SIG-M5 (cell line): ENCODE results near the gene NSMCE1.

Source experiments
- DNase-seq: peaks from one replicate; lab custom pipeline; 2025; lab: John Stamatoyannopoulos, UW

Gene NSMCE1

DNA sequence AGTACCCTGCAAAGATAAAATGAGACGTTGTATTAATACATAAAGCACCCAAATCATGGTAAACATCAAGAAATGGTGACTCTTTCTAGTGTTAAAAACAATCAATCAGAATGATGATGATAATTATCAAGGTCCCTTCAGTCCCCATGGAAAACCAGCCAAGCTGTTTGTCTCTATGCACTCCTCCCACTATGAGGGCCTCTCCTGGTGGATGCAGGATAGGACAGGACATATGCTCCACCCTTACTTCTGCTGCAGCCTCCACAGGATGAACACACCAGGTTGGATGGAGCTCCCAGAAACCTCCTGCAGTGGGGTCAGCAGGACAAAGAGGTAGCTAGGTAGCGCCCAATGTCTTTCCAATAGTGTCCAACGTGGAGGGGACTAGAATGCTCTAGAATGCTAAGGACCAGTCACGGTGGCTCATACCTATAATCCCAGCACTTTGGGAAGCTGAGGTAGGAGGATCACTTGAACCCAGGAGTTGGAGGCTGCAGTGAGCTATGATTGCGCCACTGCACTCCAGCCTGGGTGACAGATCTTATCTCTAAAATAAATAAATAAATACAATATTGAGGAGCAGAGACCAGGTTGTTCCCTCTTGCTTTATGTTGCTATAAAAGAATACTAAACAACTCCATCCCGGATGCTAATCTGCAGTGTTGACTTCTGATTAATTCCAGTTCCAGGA lies 75.1 kb downstream of the NSMCE1 start:
- DNase-seq, result no peak

- DNase-seq, result no peak
These were observed 77.1 kb downstream of the NSMCE1 start for GRCh38 chr16:27191352-27191924.

DNA sequence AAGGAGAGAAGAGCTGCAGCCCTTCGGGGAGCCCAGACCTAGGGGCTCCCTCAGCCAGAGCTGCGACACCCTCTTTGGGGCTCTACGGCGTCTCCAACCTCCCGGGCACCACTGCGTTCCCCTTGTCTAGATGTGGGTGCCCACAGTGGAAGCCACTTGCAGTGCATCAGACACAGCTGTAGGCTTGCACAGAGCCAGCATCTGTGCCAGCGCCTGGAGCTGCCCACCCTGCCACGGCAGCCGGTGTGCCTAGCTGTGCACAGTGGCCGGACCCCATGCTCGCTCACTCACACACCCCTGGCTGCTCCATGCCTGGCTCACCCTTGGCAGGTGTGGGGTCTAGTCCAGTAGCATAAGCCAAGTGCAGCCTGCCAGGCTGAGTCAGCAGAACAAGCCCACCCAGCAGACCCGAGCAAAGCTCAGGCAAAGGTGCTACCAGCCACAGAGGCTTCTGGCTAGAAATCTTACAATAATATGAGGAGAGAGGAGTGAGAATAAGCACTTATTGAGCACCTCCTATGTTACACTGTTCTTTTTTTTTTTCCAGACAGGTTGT lies 78.2 kb downstream of the NSMCE1 start:
- no peak for DNase-seq

DNA sequence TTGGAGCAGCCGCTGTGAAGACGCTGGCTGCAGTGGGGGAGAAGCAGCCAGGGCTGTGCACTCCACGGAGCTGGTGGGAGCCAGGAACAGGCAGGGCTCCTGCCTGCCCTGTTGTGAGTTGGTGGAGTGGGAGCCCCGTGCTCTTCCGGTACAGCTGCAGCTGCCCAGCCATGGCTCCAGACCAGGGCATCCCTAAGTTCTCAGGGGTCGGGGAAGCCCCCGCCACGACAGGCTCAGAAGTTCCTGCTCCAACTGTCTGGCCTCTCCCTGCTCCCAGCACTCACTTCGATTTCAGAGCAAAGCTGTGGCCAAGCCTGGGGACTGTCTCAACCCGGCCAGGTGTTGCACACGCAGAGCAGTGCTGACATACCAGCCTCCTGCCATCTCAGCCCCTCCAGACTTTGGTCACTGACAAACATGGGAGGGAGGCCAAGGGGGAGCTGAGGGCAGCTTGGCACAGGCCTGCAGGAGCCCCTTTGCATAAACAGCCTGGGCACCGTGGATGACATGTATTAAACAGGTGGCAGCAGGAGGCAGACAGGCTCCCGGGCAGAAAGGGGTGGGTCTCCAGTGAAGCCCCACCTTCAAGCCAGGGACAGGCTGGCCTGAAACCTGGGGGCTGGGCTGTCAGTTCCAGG lies 79.1 kb downstream of the NSMCE1 start:
- DNase-seq, result no peak

DNA sequence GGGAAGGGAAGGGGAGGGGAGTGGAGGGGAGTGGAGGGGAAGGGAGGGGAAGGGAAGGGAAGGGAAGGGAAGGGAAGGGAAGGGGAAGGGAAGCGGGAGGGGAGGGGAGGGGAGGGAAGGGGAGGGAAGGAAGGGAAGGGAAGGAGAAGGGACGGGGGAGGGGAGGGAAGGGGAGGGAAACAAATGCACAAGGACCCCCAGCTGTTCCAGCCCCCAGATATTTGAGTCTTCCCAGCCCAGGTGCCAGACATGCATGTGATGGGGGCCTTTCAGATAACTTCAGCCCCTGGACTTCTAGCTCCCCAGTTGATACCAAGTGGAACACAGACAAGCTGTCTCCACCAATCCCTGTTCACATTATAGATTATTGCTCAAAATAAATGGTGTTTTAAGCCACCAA lies 79.9 kb downstream of the NSMCE1 start:
- no peak for DNase-seq

DNA sequence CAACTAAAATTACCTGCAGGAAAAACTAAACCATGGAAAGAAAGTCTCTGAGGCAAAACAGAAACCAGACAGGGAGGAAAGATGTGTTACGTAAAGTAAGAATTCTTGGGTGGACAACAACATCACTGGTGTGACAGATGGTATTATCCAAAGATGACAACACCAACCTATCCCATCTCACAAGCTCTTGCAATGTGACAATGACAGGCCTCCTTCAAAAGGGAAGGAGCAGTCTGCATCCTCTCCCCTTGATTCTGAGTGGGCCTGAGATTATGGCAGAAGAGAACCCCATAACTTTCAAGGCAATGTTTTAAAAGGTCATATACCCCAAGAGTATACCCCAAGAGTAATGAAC lies 82.8 kb downstream of the NSMCE1 start:
- no peak for DNase-seq

DNA sequence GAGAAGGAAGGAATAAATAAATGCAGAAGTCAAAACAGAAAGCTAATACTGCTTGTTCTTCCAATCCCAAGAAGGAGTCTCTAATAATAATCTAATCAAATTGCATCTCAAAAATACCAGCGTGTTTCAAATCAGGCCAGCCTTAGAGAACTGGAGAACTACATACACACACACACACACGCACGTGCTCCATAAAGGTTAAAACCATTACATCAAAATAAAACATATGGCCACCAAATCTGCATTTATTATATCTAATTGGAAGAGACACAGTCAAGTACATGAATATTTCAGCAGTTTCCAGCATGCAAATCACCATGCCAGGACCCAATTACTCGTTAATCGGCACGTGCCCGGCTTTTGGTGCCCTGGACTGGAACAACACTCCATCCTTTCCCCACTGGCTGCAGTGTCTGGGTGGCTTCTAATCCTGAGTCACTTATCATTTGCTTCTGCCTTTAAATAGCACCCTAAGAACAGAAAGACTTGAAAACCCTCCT lies 85.6 kb downstream of the NSMCE1 start:
- no peak for DNase-seq

GRCh38 chr16:27181019-27181790 lies 87.4 kb downstream of the NSMCE1 start:
- no peak for DNase-seq

DNA sequence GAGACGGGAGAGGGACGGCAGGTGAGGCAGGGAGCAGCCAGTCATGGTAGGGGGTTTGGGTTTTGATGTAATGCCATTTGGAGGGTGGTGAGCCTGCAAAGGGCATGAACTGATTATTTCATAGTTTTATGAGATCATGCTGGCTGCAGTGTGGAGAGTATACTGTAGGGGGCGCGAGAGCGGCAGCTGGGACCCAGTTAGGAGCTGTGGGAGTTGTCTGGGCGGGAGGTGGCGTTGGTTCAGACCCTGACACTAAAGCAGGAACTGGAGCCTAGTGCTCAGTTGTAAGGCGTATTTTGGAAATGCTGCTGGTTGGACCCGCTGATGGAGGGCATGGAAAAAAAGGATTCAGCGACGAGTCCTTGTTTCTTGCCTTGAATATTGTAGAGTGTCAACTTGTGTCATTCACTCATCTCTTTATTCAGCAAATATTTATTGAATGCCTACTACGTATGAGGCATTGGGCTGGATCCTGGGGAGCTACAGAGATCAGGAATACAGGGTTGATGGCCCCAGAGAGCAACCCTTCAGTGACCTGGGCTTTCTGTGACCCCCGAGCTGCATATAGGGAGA lies 89.0 kb downstream of the NSMCE1 start:
- DNase-seq, result peak; percentile 48

DNA sequence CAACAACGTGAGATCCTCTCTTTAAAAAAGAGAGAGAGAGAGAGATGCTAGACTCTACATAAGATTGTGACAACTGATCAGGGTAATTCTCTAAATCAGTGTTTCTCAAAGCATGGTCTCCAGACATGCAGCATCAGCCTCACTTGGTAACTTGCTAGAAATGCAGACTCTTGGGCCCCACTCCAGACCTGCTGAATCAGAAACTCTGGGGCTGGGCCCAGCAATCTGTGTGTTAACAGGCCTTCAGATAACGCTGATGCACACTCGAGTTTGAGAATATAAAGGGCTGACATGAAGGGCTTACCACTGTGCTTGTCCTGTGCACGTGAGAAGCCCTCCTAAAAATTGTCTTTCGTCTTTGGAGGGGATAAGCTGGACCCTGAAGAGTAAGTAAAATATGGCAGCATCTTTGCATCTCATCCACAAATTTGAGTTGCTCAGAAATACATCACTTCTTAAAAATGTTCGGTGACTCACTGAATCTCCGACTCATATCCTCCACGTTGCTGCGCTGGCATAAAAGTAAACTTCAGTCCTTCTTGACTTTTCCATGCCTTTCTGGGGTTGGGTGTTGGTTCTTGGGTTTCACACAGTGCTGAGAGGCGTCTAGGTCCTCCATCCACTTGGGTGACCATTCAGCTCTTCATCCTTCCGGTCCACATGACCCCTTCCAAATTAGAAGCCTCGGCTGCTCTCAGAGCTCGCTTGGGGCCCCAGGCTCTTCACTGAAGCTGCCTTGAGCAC lies 91.4 kb downstream of the NSMCE1 start:
- no peak for DNase-seq

- DNase-seq, result no peak
These were observed 92.7 kb downstream of the NSMCE1 start for GRCh38 chr16:27175888-27176287.
